Left lobe of liver (tissue), 2 donors: ENCODE results near the gene HRH1. TPM values are rescaled to one million over a fixed set of nuclear protein-coding genes. Genes with fewer than 3 reads are reported as not detected.
"Not testable (repeated sequence)": the region's sequence is repeated elsewhere in the genome, so short reads cannot be mapped to it uniquely, and the experiment has no call there.

Experiments used
- ATAC-seq: fragments of 200-7000 bp; cut with Tn5 transposase; one replicate; pipeline ENCODE4 v1.9.1; 2020; ENCODE audit warnings: mild to moderate bottlenecking, moderate library complexity
- DNase-seq: peaks from one replicate; pipeline ENCODE4 v3.0.0-alpha.2; 2020; ENCODE audit warnings: low spot score
- total RNA-seq: library from RNA; stranded (reverse); gene quantifications from one replicate; pipeline ENCODE4 v1.2.1, GENCODE V29; 2021
- donor health status: DM: no; HTN: no; CAD: no; lungs with moderate emphysema.
- donor health status: DM: no; HTN: yes; CAD: no.

HRH1 gene
- total RNA-seq, 1 donor from 2014 or later = 0.50 TPM

GRCh38 chr3:11168881-11169805, 14.8 kb downstream of the HRH1 start:
- DNase-seq = no peak
- ATAC-seq = no peak

- DNase-seq = no peak
- ATAC-seq = no peak
Measured at GRCh38 chr3:11170052-11170770, 15.9 kb downstream of the HRH1 start.

- DNase-seq = no peak
- ATAC-seq = no peak
Measured at GRCh38 chr3:11172096-11172690, 17.9 kb downstream of the HRH1 start.

- DNase-seq (no peak), ATAC-seq (no peak)
Measured at GRCh38 chr3:11173828-11174465, 19.7 kb downstream of the HRH1 start.

- ATAC-seq (no peak), DNase-seq (no peak)
Measured at GRCh38 chr3:11178421-11178820, 24.1 kb downstream of the HRH1 start.

- not testable (repeated sequence) for ATAC-seq, DNase-seq
Measured at GRCh38 chr3:11184328-11184969, 30.2 kb downstream of the HRH1 start.

GRCh38 chr3:11185144-11185543, 30.9 kb downstream of the HRH1 start:
- ATAC-seq (no peak), DNase-seq (no peak)

GRCh38 chr3:11185564-11186317, 31.4 kb downstream of the HRH1 start:
- ATAC-seq (peak; percentile 77), DNase-seq (peak; percentile 47)

- DNase-seq (no peak), ATAC-seq (no peak)
Measured at GRCh38 chr3:11186318-11186692, 32.0 kb downstream of the HRH1 start.

GRCh38 chr3:11186771-11187191, 32.5 kb downstream of the HRH1 start:
- DNase-seq = no peak
- ATAC-seq = no peak

- no peak for ATAC-seq
- DNase-seq = no peak
Measured at GRCh38 chr3:11187681-11188080, 33.4 kb downstream of the HRH1 start.

- DNase-seq = no peak
Measured at GRCh38 chr3:11188231-11188630, 33.9 kb downstream of the HRH1 start.

GRCh38 chr3:11195201-11195600, 40.9 kb downstream of the HRH1 start:
- DNase-seq (no peak), ATAC-seq (no peak)

More at GRCh38 chr3:11188231-11188630, 33.9 kb downstream of the HRH1 start:
- ATAC-seq = no peak

GRCh38 chr3:11195721-11196332, 41.5 kb downstream of the HRH1 start:
- no peak for ATAC-seq
- DNase-seq = no peak

- ATAC-seq (no peak), DNase-seq (no peak)
Measured at GRCh38 chr3:11197484-11197883, 43.2 kb downstream of the HRH1 start.

GRCh38 chr3:11198070-11198469, 43.8 kb downstream of the HRH1 start:
- ATAC-seq = no peak
- DNase-seq = no peak

GRCh38 chr3:11198495-11198894, 44.2 kb downstream of the HRH1 start:
- ATAC-seq = no peak
- no peak for DNase-seq

GRCh38 chr3:11199902-11200845, 45.9 kb downstream of the HRH1 start:
- no peak for ATAC-seq

More at GRCh38 chr3:11199902-11200845, 45.9 kb downstream of the HRH1 start:
- no peak for DNase-seq
